Astrocyte (in vitro differentiated cells and primary cell): ENCODE results near the gene MAOB. TPM values are rescaled to one million over a fixed set of nuclear protein-coding genes. Genes with fewer than 3 reads are reported as not detected.

Experiments
- DNase-seq: peaks from one replicate; pipeline ENCODE4 v3.0.0-alpha.2; 2010; ENCODE audit warnings: low read depth
- FAIRE-seq: peaks from 2 replicates; lab custom pipeline; 2011; peaks lifted over from hg19 to GRCh38; lab: Jason Lieb, UNC
- H2AFZ ChIP-seq: 2 replicates; pipeline ENCODE4 v1.6.0; 2012; ENCODE audit warnings: low read depth, low read length, inconsistent platforms
- H3K27ac ChIP-seq: 2 replicates; pipeline ENCODE4 v1.5.1; 2011; ENCODE audit warnings: low read depth, low read length, inconsistent platforms
- H3K27me3 ChIP-seq: 2 replicates; pipeline ENCODE4 v1.6.0; 2011; ENCODE audit warnings: low read length, inconsistent platforms; ENCODE audit not compliant: insufficient read depth
- H3K36me3 ChIP-seq: 2 replicates; pipeline ENCODE4 v1.5.1; 2011; ENCODE audit warnings: low read length, inconsistent platforms; ENCODE audit not compliant: insufficient read depth
- H3K4me1 ChIP-seq: 2 replicates; pipeline ENCODE4 v1.5.1; 2011; ENCODE audit warnings: low read length, inconsistent platforms; ENCODE audit not compliant: insufficient read depth
- H3K4me2 ChIP-seq: 2 replicates; pipeline ENCODE4 v1.6.0; 2012; ENCODE audit warnings: low read length, inconsistent platforms
- H3K4me3 ChIP-seq: 2 replicates; pipeline ENCODE4 v1.5.1; 2011; ENCODE audit warnings: low read depth, mild to moderate bottlenecking, low read length, inconsistent platforms; ENCODE audit not compliant: insufficient read depth
- H3K79me2 ChIP-seq: 2 replicates; pipeline ENCODE4 v1.6.0; 2012; ENCODE audit warnings: mild to moderate bottlenecking, low read length, inconsistent platforms; ENCODE audit not compliant: insufficient read depth
- H3K9ac ChIP-seq: 2 replicates; pipeline ENCODE4 v1.6.0; 2012; ENCODE audit warnings: mild to moderate bottlenecking, low read length, inconsistent platforms
- H3K9me3 ChIP-seq: 2 replicates; pipeline ENCODE4 v1.5.1; 2012; ENCODE audit warnings: low read depth, mild to moderate bottlenecking, low read length, inconsistent platforms; ENCODE audit not compliant: insufficient read depth
- H4K20me1 ChIP-seq: 2 replicates; pipeline ENCODE4 v1.6.0; 2012; ENCODE audit warnings: low read length, inconsistent platforms; ENCODE audit not compliant: insufficient read depth
- H3K27ac Mint-ChIP-seq: one replicate; pipeline ENCODE4 v1.8.0; 2021; ENCODE audit warnings: mild to moderate bottlenecking, mixed read lengths; ENCODE audit not compliant: unreplicated experiment
- H3K27me3 Mint-ChIP-seq: one replicate; pipeline ENCODE4 v1.8.0; 2021; ENCODE audit warnings: low read depth, mixed read lengths; ENCODE audit not compliant: unreplicated experiment
- H3K36me3 Mint-ChIP-seq: one replicate; pipeline ENCODE4 v1.8.0; 2021; ENCODE audit warnings: low read depth, mixed read lengths; ENCODE audit not compliant: unreplicated experiment
- H3K4me1 Mint-ChIP-seq: one replicate; pipeline ENCODE4 v1.8.0; 2021; ENCODE audit warnings: low read depth, mixed read lengths; ENCODE audit not compliant: unreplicated experiment
- H3K4me3 Mint-ChIP-seq: one replicate; pipeline ENCODE4 v1.8.0; 2021; ENCODE audit warnings: mild to moderate bottlenecking, moderate library complexity, mixed read lengths; ENCODE audit not compliant: unreplicated experiment
- H3K9me3 Mint-ChIP-seq: one replicate; pipeline ENCODE4 v1.8.0; 2021; ENCODE audit warnings: mild to moderate bottlenecking, mixed read lengths; ENCODE audit not compliant: unreplicated experiment
- CTCF ChIP-seq: IDR thresholded peaks from 2 replicates; pipeline ENCODE4 v1.5.1; 2011; ENCODE audit warnings: low read depth, mild to moderate bottlenecking, inconsistent platforms, low read length, moderate library complexity; ENCODE audit not compliant: insufficient read depth
- EZH2 ChIP-seq: IDR thresholded peaks from 2 replicates; pipeline ENCODE4 v1.6.1; 2012; ENCODE audit warnings: mild to moderate bottlenecking, low read length, inconsistent platforms; ENCODE audit not compliant: insufficient read depth
- total RNA-seq: library from RNA; stranded (reverse); gene quantifications from 2 replicates; pipeline ENCODE4 v1.2.1, GENCODE V29; 2021

The MAOB gene
- total RNA-seq, 1 donor from 2014 or later, result 0.20 TPM

GRCh38 chrX:43813319-43813718, 68.9 kb downstream of the MAOB start:
- Histone ChIP-seq H3K36me3 (no peaks in the 10 kb centered on the region), H3K4me3 (no peak overlapping the region), H3K4me1 (no peaks in the 10 kb centered on the region), H3K27me3 (no peaks in the 10 kb centered on the region), H3K9ac (no peak overlapping the region), H2AFZ (no peak overlapping the region), H4K20me1 (no peaks in the 10 kb centered on the region), H3K27ac (no peak overlapping the region), H3K4me2 (no peak overlapping the region), H3K9me3 (no peaks in the 10 kb centered on the region), H3K79me2 (no peaks in the 10 kb centered on the region)
- no peaks in the 10 kb centered on the region for H3K27me3 Mint-ChIP-seq
- H3K36me3 Mint-ChIP-seq, result no peaks in the 10 kb centered on the region
- TF ChIP-seq CTCF (no peak), EZH2 (no peak)
- H3K4me3 Mint-ChIP-seq, result no peak overlapping the region
- no peak overlapping the region for H3K27ac Mint-ChIP-seq
- H3K4me1 Mint-ChIP-seq, result no peaks in the 10 kb centered on the region
- no peak for DNase-seq
- FAIRE-seq, result peak; percentile 95
- H3K9me3 Mint-ChIP-seq, result no peaks in the 10 kb centered on the region

GRCh38 chrX:43809463-43809862, 72.8 kb downstream of the MAOB start:
- Mint-ChIP-seq H3K27me3 (peaks cover 1% of the 10 kb centered on the region), H3K4me1 (no peaks in the 10 kb centered on the region), H3K36me3 (no peaks in the 10 kb centered on the region), H3K9me3 (no peaks in the 10 kb centered on the region), H3K27ac (no peak overlapping the region), H3K4me3 (no peak overlapping the region)
- H3K9me3 ChIP-seq, result no peaks in the 10 kb centered on the region
- H2AFZ ChIP-seq, result no peak overlapping the region
- H3K27ac ChIP-seq, result no peak overlapping the region
- H3K79me2 ChIP-seq, result no peaks in the 10 kb centered on the region
- no peak overlapping the region for H3K4me3 ChIP-seq
- TF ChIP-seq CTCF, result no peak
- TF ChIP-seq EZH2, result no peak
- DNase-seq (peak; percentile 36), FAIRE-seq (peak; percentile 72)
- H3K4me1 ChIP-seq, result no peaks in the 10 kb centered on the region
- H3K27me3 ChIP-seq, result no peaks in the 10 kb centered on the region
- no peak overlapping the region for H3K9ac ChIP-seq
- H3K4me2 ChIP-seq, result no peak overlapping the region
- no peaks in the 10 kb centered on the region for H4K20me1 ChIP-seq
- H3K36me3 ChIP-seq, result no peaks in the 10 kb centered on the region

- Histone ChIP-seq H3K9me3 (no peaks in the 10 kb centered on the region), H3K4me3 (no peak overlapping the region), H2AFZ (no peak overlapping the region), H3K36me3 (no peaks in the 10 kb centered on the region), H3K4me1 (no peaks in the 10 kb centered on the region), H3K27ac (no peak overlapping the region), H3K9ac (no peak overlapping the region), H3K27me3 (no peaks in the 10 kb centered on the region), H3K4me2 (no peak overlapping the region), H3K79me2 (no peaks in the 10 kb centered on the region), H4K20me1 (no peaks in the 10 kb centered on the region)
- TF ChIP-seq EZH2, result no peak
- no peak for TF ChIP-seq CTCF
- DNase-seq (no peak), FAIRE-seq (peak; percentile 45)
- no peak overlapping the region for H3K4me3 Mint-ChIP-seq
- H3K27ac Mint-ChIP-seq, result no peak overlapping the region
- peaks cover 1% of the 10 kb centered on the region for H3K27me3 Mint-ChIP-seq
- no peaks in the 10 kb centered on the region for H3K36me3 Mint-ChIP-seq
- H3K4me1 Mint-ChIP-seq, result no peaks in the 10 kb centered on the region
- H3K9me3 Mint-ChIP-seq, result no peaks in the 10 kb centered on the region
These were observed 74.0 kb downstream of the MAOB start for GRCh38 chrX:43808231-43808630.
